HG03045 (cell line): ENCODE measurements around the gene RNF167.
"Not testable (repeated sequence)": the region's sequence is repeated elsewhere in the genome, so short reads cannot be mapped to it uniquely, and the experiment has no call there.

Experiments used
- ATAC-seq: cut with Tn5 transposase; IDR thresholded peaks from one replicate; pipeline ENCODE4 v1.9.1; 2021; ENCODE audit warnings: mild to moderate bottlenecking, moderate library complexity; ENCODE audit not compliant: unreplicated experiment

Gene RNF167

GRCh38 chr17:4901648-4902344 lies 38.3 kb upstream of the RNF167 start:
- ATAC-seq = no peak

GRCh38 chr17:4902540-4902939 lies 37.5 kb upstream of the RNF167 start:
- no peak for ATAC-seq

GRCh38 chr17:4903051-4903818 lies 36.8 kb upstream of the RNF167 start, which contains the start of gene CHRNE:
Gene CHRNE, minus strand, starts transcription at chr17:4903098. Its CDS starts 35 bp downstream, at chr17:4903063.
- no peak for ATAC-seq

GRCh38 chr17:4906642-4907041 lies 33.4 kb upstream of the RNF167 start:
- not testable (repeated sequence) for ATAC-seq

- ATAC-seq = no peak
Observed at GRCh38 chr17:4908301-4908700, 31.8 kb upstream of the RNF167 start.

- no peak for ATAC-seq
Observed at GRCh38 chr17:4908711-4909496, 31.2 kb upstream of the RNF167 start.

- ATAC-seq = no peak
Observed at GRCh38 chr17:4913994-4914393, 26.1 kb upstream of the RNF167 start.

GRCh38 chr17:4914551-4914950 lies 25.5 kb upstream of the RNF167 start:
- not testable (repeated sequence) for ATAC-seq

GRCh38 chr17:4919511-4920047 lies 20.5 kb upstream of the RNF167 start:
- ATAC-seq = no peak

GRCh38 chr17:4920351-4921048 lies 19.6 kb upstream of the RNF167 start:
- no peak for ATAC-seq

- ATAC-seq = no peak
Observed at GRCh38 chr17:4921320-4921719, 18.7 kb upstream of the RNF167 start.

- ATAC-seq = not testable (repeated sequence)
Observed at GRCh38 chr17:4926577-4927335, 13.3 kb upstream of the RNF167 start.

GRCh38 chr17:4928881-4929280 lies 11.2 kb upstream of the RNF167 start:
- no peak for ATAC-seq

GRCh38 chr17:4931963-4932362 lies 8.1 kb upstream of the RNF167 start, which contains the start of gene GP1BA:
Gene GP1BA, plus strand, starts transcription at chr17:4932277. Its CDS starts 328 bp downstream, at chr17:4932605.
- no peak for ATAC-seq

- no peak for ATAC-seq
Observed at GRCh38 chr17:4932756-4933155, 7.3 kb upstream of the RNF167 start.

GRCh38 chr17:4933646-4934045 lies 6.4 kb upstream of the RNF167 start:
- ATAC-seq = no peak

- ATAC-seq = no peak
Observed at GRCh38 chr17:4934173-4934979, 5.7 kb upstream of the RNF167 start.

- no peak for ATAC-seq
Observed at GRCh38 chr17:4935650-4936049, 4.4 kb upstream of the RNF167 start.

- ATAC-seq = no peak
Observed at GRCh38 chr17:4936436-4936835, 3.6 kb upstream of the RNF167 start.
